Activated CD8-positive, alpha-beta T cell treated with anti-CD3 and anti-CD28 coated beads for 36 hours (primary cell): Measurements from ENCODE around the gene MYO6. TPM values are rescaled to one million over a fixed set of nuclear protein-coding genes. Genes with fewer than 3 reads are reported as not detected.

ENCODE experiments used
- ATAC-seq: fragments of 200-7000 bp; cut with Tn5 transposase; one replicate; pipeline ENCODE4 v1.10.0; 2021; ENCODE audit warnings: mild to moderate bottlenecking, moderate library complexity
- CTCF ChIA-PET: fragments of 350-600 bp; sonication (Branson Sonifier 250); formaldehyde crosslinking; loops from one replicate; lab custom pipeline; 2021; ENCODE audit warnings: antibody characterized with exemption; lab: Charles Lee
- POLR2A ChIA-PET: fragments of 350-600 bp; sonication (Branson Sonifier 250); formaldehyde crosslinking; loops from one replicate; lab custom pipeline; 2021; ENCODE audit warnings: antibody characterized with exemption; lab: Charles Lee
- DNase-seq: peaks from one replicate; pipeline ENCODE4 v3.0.0-alpha.2; 2020
- H3K27ac Mint-ChIP-seq: one replicate; pipeline ENCODE4 v1.8.0; 2021; ENCODE audit warnings: mild to moderate bottlenecking, mixed read lengths
- H3K27me3 Mint-ChIP-seq: one replicate; pipeline ENCODE4 v1.8.0; 2021; ENCODE audit warnings: mixed read lengths
- H3K36me3 Mint-ChIP-seq: one replicate; pipeline ENCODE4 v1.8.0; 2021; ENCODE audit warnings: low read depth, mixed read lengths
- H3K4me1 Mint-ChIP-seq: one replicate; pipeline ENCODE4 v1.8.0; 2021; ENCODE audit warnings: low read depth, mixed read lengths
- H3K4me3 Mint-ChIP-seq: one replicate; pipeline ENCODE4 v1.8.0; 2021; ENCODE audit warnings: mild to moderate bottlenecking, moderate library complexity, mixed read lengths
- H3K9me3 Mint-ChIP-seq: one replicate; pipeline ENCODE4 v1.8.0; 2021; ENCODE audit warnings: mixed read lengths
- CTCF ChIP-seq: fragments of 200-600 bp; IDR thresholded peaks from one replicate; pipeline ENCODE4 v1.8.0; 2022; ENCODE audit warnings: antibody characterized with exemption, mild to moderate bottlenecking
- intact Hi-C: fragments of 100-400 bp; cut with micrococcal nuclease; formaldehyde crosslinking; loops from one replicate; pipeline ENCODE4 v1.10.0; 2022
- total RNA-seq, 2 experiments: library from RNA; stranded (reverse); gene quantifications; one replicate each; pipeline ENCODE4 v1.2.3, GENCODE V29; 2021

The MYO6 gene
- total RNA-seq, 2 experiments from 2014 or later, result 1.4 TPM

DNA sequence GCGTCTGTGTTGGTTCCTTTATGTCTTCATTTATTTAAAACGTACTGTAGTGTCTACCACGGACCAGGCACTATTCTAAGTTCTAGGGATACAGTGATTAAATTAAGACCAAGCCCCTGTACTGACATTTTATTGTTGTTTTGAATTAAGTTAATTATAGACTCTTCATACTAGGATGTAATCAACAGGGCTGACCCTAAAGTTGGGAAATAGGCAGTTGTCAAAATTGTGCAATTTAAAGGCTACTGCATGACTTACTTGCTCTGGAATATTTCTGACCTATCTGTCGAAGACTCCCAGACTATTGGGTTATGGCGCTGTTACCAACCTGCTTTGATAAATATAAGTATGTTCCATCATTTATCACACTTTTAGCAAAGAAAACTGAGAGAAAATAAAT is 6.7 kb downstream of the MYO6 start:
- peaks cover 36% of the 10 kb centered on the region for H3K27me3 Mint-ChIP-seq
- H3K4me3 Mint-ChIP-seq, result no peak overlapping the region
- ATAC-seq (no peak), DNase-seq (no peak)
- peaks cover 2% of the 10 kb centered on the region for H3K4me1 Mint-ChIP-seq
- H3K27ac Mint-ChIP-seq, result no peak overlapping the region
- H3K36me3 Mint-ChIP-seq, result no peaks in the 10 kb centered on the region
- intact Hi-C loops, result no loop called here
- H3K9me3 Mint-ChIP-seq, result no peaks in the 10 kb centered on the region
- POLR2A ChIA-PET, result no interaction called here
- CTCF ChIA-PET, result no interaction called here
- TF ChIP-seq CTCF, result no peak

- ChIA-PET CTCF (interaction anchor here (0.6 kb wide), 1 partner anchor 136 kb away, joined by 3 read pairs; no protein-coding TSS in a partner anchor), POLR2A (no interaction called here)
- intact Hi-C loops, result no loop called here
- no peaks in the 10 kb centered on the region for H3K4me1 Mint-ChIP-seq
- no peaks in the 10 kb centered on the region for H3K9me3 Mint-ChIP-seq
- no peak for ATAC-seq
- peaks cover 41% of the 10 kb centered on the region for H3K27me3 Mint-ChIP-seq
- H3K4me3 Mint-ChIP-seq, result no peak overlapping the region
- no peak for TF ChIP-seq CTCF
- no peak overlapping the region for H3K27ac Mint-ChIP-seq
- H3K36me3 Mint-ChIP-seq, result no peaks in the 10 kb centered on the region
- DNase-seq, result no peak
Measured at GRCh38 chr6:75757295-75757694, 8.3 kb downstream of the MYO6 start.

DNA sequence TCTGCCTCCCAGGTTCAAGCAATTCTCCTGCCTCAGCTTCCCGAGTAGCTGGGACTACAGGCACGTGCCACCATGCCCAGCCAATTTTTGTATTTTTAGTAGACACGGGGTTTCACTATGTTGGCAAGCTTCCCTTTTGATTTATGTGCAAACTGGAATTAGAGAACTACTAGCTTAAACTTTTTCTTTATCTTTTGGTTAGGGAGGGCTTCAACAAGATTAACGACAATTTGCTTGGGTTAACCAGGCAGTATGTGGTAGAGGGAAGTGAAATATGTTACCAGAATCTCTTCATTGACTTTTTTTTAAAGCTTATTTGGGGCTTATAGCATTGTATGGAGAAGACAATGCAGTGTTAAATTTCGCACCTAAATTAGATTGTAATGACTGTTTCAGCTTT is 9.0 kb downstream of the MYO6 start:
- no peaks in the 10 kb centered on the region for H3K9me3 Mint-ChIP-seq
- TF ChIP-seq CTCF, result no peak
- no peak overlapping the region for H3K27ac Mint-ChIP-seq
- peaks cover 38% of the 10 kb centered on the region for H3K27me3 Mint-ChIP-seq
- ChIA-PET POLR2A (no interaction called here), CTCF (interaction anchor here (0.6 kb wide), 1 partner anchor 135 kb away, joined by 3 read pairs; no protein-coding TSS in a partner anchor)
- no peaks in the 10 kb centered on the region for H3K36me3 Mint-ChIP-seq
- H3K4me3 Mint-ChIP-seq, result no peak overlapping the region
- no peaks in the 10 kb centered on the region for H3K4me1 Mint-ChIP-seq
- DNase-seq (no peak), ATAC-seq (no peak)
- intact Hi-C loops, result no loop called here

GRCh38 chr6:75759207-75759606 is 10.2 kb downstream of the MYO6 start:
- no peak for ATAC-seq
- Mint-ChIP-seq H3K4me3 (no peak overlapping the region), H3K36me3 (no peaks in the 10 kb centered on the region), H3K4me1 (no peaks in the 10 kb centered on the region), H3K27me3 (peaks cover 39% of the 10 kb centered on the region), H3K9me3 (no peaks in the 10 kb centered on the region), H3K27ac (no peak overlapping the region)
- intact Hi-C loops, result no loop called here
- POLR2A ChIA-PET, result no interaction called here
- CTCF ChIA-PET, result no interaction called here
- TF ChIP-seq CTCF, result no peak
- no peak for DNase-seq

DNA sequence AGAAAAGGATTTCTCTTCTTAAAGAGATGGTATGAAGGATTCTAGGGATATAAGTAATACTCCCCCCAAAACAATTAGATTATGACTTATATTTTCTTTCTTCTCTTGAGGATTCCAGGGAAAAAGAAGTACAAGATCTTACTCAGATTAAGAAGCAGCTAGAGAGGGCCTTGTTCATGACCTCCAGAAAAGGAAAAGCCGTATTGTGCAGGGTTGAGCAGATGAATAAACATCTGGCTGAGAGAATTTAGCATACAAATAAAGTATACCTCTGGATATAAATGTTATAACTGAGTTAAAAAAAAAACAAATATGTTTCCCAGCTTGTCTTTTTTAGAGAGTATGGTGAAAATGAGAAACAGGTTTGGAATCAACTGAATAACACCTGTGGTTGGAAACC is 11.3 kb downstream of the MYO6 start:
- intact Hi-C loops, result no loop called here
- H3K27me3 Mint-ChIP-seq, result peaks cover 41% of the 10 kb centered on the region
- H3K4me3 Mint-ChIP-seq, result no peak overlapping the region
- no peak overlapping the region for H3K27ac Mint-ChIP-seq
- ATAC-seq, result no peak
- no peak for TF ChIP-seq CTCF
- no peak for DNase-seq
- ChIA-PET POLR2A (no interaction called here), CTCF (no interaction called here)
- H3K36me3 Mint-ChIP-seq, result no peaks in the 10 kb centered on the region
- no peaks in the 10 kb centered on the region for H3K9me3 Mint-ChIP-seq
- no peaks in the 10 kb centered on the region for H3K4me1 Mint-ChIP-seq
